ENCODE measurements around the gene ZBTB20.

ZBTB20 gene

DNA sequence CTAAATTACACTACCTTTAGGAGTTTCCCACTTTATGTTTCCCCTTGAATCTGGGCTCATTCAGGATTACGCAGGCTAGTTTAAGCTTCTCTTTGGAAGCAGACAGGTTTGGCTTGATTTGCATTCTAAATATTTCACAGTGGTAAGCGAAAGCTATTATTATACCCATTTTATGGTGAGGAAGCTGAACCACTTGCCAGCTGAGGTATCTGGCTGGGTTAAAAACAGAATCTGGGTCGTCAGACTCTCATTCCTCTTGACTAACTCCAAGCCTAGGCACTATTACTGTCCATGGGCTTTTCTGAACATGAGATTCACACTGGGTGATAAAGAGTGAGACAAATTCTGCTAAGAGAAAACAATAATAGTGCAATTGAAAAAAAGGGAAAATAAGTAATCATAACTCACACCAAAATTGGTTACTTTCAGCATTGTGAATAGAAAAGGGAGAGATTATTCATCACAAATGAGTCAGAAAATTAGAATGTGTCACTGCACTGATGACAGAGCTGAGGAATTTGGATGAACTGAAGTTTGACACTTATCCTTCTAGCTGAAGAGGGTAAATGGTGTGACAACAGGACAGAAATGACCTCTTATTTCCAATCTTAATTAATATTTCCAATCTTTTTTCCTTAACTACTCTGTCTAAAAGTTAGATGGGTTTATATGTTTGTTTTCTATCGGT lies 642.0 kb downstream of the ZBTB20 start:
- DNase-seq, result no peak

DNA sequence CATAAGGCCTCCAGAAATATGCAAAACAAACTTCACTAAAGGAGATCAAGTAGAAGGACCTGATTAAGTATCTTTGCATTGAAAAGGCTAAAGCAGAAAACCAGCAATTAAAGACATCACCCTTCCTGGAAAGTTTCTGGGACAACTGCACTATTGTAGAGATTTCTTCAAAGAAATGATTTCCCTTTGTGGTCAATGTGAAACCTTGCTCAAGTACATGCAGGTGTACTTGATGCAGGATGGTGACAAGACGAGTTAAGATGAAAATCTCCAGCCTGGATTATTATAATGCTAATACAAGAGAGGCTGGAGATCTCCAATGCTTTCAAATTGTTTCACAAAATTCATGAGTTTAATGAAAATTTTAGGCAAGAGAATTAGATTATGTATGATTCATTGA lies 644.9 kb downstream of the ZBTB20 start:
- DNase-seq, result no peak

DNA sequence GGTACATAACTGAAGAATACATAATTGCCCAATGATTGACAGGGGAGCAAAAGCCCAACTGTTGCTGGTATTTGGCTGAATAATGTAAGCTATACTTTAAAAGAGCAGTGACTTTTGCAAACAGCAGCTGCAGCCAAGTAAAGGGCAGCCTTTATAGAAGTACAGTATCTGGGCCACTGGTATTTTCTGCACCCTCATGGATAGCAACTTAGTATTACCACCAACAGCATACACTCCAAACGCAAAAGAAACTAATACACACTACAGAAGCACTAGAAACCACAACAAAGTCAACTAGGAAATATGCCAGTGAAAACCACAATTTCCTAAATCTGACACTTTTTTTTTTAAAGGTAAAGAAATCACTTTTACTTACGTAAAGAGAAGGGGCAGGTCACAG lies 647.1 kb downstream of the ZBTB20 start:
- DNase-seq, result no peak

DNA sequence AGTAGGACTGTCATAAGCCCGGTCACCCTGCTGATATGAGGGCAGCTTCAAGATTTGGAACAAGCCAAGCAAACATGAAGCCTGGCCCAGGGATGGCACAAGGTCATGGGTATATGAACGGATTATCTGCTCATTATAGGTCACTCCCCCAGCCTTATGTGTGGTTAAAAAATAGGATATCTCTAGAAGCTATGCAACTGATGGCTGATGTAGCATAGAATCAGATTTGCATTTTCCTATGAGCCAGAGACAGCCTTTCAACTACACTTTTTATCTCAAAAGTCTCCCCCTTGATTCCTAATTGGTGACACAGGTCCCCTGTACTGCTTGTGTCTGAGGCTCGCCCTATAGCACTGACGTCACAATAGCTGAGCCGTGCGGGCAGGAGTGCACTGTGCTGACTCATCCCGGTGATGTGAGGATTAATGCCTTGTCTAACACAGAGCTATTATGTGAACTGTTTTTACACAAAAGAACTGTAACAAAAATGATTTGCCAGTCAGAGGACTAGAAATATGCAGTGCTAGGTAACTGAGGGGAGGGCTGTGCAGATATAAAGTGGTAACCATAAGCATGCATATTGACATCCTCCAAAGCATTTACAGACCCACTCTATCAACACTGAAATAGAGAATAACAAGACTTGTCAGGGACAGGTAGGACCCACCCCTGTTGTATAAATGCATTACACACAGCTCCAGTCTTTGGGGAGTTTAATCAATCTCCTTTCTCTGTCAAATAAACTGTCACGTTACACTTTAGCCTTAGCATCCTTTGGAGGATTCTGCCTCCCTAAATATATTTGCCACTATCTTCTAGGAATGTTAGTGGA lies 648.3 kb downstream of the ZBTB20 start:
- no peak for DNase-seq

DNA sequence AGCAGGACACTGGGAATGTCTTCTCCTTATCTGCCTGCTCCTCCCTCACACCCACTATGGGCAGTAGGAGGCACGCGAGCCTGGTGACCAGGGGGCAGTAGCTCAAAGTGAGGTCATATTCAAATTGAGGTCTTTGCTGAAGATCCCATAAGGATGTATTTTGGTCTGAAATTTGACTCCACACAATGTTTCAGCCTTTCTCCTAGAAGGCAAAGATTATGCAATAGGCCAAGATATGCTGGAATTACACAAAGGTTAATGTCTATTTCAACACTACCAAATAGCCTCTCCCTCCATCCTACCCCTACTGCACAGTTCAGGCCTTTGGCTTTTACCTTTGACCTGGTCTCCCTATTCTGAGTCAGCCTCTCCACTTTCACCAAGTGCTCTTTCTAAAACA lies 650.2 kb downstream of the ZBTB20 start:
- DNase-seq, result no peak

DNA sequence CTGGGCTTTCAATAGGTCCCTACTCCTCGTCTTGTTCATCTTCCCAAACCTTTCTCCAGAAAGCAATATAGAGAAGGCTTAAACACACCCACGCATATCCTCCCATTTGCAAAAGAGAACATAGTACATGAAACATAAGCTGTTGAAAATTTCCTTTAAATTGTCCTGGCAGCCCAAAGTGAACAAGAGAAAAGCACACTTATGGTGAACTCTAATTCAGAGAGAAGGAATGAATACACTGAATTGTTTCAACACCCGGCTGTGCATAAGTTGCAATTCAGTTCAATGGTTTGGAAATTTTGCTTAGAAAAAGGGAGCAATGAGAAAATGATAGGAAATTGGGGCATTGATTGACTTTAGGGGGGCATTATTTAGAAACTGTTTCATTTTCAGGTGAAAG lies 650.6 kb downstream of the ZBTB20 start:
- no peak for DNase-seq

DNA sequence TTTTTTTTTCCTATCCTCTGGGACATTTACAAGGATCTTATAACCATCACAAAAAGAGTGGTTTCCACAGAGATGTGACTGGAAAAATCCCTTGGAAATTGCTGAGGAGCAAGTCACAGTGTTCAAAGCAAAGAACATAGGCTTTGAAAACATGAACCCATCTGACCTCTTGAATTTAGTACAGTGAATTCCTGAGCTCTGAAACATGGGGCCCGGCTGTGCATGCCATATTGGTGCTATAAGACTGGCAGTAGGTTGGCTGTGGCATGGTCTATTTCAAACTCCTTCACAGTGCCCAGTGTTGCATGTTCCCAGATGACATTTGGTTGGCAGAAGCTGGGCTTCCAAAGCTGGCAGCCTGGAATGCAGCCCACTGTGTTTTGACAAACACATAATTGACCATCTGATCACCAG lies 651.1 kb downstream of the ZBTB20 start:
- DNase-seq, result no peak

DNA sequence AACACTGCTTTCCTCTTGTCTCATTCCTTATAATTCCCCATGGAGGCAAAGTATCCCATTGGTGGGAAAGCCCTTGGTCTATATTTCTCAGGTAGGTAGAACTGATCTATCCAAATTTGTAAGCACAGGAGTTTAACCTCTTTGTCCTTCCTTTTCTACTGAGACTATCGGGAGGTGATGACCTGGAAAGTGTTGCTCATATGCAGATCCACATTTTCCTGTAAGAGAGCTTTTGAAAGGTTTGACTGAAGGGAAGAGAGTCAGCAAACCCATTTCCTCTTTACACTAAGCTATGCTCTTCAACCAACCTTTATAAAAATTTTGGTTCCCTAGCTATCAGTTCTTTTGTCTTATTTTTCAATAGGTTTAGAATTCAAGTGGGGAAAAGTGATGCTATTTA lies 652.6 kb downstream of the ZBTB20 start:
- no peak for DNase-seq

DNA sequence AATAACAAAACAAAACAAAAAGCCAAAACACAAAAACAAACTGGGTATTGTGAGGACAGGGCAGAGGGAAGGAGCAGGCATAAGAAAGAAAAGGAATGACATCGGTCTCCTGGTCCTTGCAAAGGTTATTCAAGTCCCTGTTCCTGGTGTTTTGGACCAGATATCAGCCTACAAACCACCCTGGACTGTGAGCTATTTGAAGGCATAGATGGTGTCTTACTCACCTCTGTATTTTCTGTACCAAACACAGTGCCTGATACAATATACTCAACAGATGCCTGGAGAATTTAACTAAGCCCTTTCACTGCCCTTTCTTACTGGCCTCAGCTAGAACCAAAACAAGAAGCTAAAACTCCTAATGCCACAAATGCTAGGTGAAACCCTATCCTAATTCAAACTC lies 656.3 kb downstream of the ZBTB20 start:
- no peak for DNase-seq

DNA sequence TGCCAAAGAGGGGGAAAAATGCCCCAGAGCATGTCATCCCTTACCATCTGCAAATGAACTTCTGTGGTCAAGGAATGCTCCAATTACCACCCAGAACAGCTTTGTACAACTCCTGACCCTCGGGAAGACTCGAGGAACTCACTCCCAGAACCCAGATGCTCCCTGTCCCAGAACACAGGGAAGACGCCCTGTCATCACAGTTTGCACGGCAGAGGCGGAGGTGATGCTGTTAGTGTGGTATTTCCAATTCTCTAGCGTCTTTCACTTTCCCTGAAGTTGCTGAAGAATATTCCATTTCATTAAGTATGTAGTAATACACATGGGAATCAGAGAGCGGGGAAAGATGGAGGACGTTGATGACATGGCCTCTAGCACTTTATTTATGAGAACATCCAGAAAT lies 659.6 kb downstream of the ZBTB20 start:
- DNase-seq, result no peak

DNA sequence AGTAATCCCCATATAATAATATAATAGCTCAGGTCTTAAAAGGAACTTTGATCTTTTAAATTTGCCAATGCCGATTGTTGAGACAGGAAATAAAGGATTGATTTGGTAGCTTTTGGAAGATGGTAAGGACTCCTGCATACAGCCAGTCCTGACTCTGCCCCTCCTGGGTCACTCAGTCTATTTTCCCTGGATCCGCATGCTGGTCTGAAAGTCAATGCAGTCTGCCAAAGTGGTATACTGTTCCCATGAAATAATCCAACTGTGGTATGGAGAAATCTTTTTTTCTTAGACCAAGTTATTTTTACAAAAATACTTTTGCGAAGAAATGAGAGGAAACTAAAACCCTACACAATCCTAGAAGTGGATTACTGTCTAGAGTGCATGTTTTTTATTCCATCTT lies 662.2 kb downstream of the ZBTB20 start:
- DNase-seq, result no peak

DNA sequence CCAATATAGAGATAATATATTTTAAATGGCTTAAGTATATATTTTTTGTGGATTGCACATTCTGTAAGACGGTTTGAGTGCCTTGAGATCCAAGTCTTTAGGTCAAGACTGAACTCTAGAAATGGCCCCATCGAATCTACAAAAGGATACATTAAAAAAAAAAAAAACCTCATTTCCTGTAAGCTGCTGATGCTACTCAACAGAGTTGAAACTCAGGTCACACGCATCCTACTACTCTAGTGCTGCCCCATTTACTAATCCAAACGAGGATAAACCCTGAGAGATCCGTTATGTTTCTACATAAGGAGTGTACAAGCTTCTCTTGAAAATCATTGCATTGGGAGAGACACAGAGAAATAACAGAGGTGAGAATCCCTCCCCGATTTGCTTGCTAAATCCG lies 666.0 kb downstream of the ZBTB20 start:
- no peak for DNase-seq

DNA sequence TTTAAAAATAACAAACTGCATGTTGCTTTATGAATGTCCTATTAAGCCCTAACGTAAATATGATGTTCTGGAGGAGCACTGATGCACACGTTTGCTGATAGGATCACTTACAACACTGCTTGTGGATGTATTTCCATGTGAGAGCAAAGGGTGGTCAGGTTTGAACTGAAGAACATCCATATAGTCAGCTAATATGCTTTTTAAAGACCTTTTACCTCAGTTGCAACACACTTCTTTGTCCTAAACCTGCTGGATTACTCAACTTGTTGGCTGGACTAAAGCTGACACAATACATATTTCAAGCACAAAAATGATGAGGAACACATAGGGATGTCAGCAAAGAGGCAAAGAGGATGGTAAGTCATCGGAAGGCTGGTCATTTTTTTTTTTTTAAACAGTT lies 666.6 kb downstream of the ZBTB20 start:
- DNase-seq, result no peak

DNA sequence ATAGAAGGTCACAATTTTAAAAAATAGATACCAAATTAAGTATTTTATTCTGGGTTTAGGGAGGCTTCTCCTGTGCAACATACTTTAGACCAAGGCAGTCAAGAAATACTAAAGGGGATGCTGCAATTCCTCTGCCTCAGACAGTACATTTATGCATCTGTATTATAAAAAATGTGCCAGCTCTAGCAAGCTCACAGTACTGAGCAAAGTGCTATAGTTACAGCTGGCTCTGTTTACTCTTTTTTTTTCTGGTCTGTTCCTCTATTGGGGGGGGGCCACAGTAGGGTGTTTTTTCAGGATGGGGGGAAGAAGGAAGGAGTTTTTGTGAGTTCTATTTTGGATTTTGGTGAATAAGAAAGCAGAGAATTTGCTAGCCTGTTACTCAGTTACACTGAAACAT lies 668.3 kb downstream of the ZBTB20 start:
- DNase-seq, result no peak

DNA sequence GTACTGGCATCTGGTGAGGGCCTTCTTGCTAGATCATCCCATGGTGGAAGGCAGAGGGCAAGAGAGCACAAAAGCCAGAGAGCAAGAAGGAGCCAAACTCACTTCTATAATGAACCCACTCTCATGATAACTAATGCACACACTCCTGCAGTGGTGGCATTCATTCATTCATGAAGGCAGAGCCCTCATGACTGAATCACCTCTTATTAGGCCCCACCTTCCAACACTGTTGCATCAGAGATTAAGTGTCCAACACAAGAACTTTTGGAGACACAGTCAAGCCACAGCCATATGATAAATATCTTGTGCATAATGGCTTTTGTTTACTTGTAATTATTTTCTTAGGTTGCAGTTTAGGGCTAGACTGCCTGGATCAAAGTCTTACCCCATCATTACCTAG lies 670.6 kb downstream of the ZBTB20 start:
- no peak for DNase-seq

DNA sequence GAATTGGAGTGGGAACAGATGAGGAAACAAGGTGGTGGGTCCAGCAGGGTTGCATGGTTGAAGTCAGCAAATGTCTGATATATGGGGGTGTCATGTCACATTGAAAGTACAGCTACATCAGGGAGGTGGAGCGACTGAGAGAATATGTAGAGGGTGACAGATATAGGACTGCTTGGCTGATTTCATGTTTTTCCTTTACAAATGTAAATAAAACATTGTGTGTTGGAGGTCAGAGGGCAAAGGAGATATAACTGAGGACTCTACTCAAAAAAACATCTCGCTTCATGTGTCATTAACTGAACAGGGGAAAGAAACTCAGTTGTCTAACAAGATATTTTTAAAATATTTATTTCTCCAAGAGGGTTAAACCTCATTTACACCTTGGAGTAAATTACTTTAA lies 675.6 kb downstream of the ZBTB20 start:
- no peak for DNase-seq

DNA sequence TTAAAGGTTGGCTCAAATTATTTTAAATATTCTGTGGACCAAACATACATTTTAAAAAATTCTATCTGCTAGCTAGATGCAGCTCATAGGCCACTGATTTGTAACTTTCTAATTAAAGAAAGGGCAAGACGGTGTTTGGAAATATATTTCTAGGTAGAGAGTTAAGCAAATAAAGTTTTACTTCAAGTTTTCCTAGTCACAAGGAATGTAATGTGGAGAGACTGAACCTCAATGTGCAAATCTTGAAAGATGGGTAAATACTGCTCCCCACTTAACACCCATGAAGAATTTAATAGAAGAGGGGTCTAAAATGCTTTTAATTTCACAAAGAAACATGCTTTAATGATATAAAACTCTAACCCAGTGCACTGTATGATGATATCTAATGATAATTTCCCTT lies 678.0 kb downstream of the ZBTB20 start:
- no peak for DNase-seq

DNA sequence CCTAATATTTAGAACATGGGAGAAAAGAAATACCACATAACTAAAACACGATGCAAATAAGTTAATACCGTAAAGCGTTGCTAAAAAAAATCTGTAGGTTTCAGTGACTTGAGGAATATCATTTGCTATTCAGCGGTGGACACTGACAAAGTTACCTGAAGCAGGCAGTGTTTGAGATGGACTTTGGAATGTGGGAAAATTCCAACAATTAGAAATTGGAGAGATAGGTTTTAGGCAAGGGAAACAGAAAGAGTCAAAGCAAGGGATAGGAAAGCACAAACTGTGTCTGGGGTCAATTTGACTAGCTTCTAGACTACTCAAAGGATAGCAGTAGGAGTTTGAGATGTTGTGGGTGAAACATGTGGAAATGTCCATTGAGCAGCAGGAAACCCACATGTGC lies 680.3 kb downstream of the ZBTB20 start:
- no peak for DNase-seq

DNA sequence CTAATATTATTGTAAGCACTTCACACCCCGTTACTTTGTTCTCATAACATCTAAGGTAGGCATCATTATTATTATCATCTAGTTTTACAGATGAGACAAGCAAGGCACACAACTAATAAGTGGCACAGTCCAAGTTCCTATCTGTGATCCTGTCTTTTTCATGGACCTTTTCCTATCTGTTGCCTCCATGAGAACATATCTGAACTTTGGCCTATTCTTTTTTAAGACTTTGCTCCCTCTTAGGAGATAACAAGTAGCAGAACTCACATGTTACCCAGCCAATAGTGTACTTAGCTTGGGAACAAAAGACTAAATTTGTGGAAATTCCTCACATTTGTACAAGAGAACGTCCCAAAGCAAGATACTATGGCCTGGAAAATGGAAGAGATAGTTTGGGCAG lies 680.8 kb downstream of the ZBTB20 start:
- DNase-seq, result no peak

DNA sequence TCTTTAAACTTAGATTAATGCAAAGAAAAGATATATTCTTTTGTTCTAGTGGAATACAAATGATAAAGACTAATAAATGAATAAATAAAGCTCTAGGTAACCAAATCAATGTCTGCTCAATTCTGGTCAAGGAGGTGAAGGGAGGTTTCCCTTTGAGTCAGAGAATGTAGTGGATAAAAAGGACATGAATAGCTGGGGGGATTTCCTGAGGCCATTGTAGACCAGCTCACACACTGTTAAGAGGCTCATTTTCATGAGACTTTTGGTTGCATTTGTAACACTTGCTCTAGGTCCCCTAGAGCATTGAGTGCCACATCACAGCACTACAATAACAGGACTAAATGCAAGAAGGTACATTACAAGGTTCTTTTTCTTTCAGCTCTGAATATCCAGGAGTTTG lies 682.5 kb downstream of the ZBTB20 start:
- DNase-seq, result no peak

DNA sequence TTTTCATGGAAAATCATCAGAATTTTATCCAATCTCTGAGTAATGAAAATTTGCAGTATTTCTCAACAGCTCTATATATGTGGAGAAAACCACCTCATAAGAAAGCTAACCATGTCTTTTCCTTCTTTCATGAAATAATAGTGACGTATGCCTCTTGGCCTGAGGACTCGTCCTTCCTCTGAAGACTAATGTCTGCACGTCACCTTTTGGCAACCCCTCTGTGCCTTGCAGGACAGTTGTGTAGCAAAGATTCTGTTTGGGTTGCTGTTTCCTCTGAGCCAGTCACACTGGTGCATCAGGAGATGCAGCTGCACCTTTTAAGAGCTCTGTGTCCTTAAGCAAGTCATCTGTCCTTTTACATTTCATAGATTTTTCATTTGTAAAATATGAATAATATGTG lies 684.3 kb downstream of the ZBTB20 start:
- no peak for DNase-seq

DNA sequence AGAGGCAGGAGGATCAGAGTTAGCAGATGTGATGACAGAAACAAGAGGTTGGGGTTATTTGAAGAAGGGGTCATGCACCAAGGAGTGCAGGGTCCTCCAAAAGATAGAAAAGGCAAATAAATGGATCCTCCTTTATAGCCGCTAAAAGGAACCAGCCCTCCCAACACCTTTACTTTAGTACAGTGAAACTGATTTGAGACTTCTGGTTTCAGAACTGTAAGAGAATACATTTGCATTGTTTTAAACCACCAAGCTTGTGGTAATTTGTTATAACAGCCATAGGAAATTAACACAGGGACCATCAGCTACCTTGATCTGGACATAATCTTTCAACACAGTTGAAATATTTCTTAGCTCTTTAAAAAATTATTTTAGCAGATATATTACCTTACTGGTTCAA lies 686.6 kb downstream of the ZBTB20 start:
- no peak for DNase-seq

DNA sequence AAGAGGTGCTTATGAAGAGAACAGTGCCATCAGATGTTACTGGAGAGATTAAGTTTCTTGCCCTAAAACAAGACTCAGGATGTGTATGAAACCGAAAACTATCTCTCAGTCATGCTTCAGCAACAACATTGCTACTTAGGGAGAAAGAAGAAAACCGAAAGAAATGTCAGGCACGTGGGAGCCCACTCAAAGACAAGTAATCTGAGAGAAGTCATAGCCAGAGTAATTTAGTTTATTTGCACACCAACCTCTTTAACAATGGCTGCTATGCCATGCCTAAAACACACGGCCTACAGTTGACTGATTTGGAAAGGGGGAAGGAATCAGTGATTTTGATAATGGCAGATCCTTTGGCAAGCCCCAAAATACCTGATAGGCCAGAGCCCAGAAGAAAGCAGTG lies 690.3 kb downstream of the ZBTB20 start:
- DNase-seq, result no peak

DNA sequence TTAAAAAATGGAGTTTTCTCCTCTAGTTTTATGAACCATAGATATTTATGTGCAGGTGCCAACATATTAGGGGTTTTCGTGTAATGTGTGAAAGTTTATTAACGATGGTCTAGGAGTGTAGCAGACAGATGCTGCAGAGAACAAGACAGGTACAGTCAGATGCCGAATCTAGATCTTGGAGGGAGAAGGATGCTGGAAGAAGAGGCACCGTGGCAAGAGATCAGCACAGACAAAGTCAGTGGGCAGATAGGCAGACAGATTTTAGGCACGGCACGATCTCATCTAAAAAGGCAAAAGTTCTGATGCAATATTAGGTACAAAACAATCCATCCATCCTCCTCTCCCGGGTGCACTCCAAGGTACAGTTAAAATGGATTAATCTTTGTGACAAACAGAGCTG lies 691.7 kb downstream of the ZBTB20 start:
- DNase-seq, result no peak

All from hematopoietic multipotent progenitor cell treated with erythropoietin and hydrocortisone succinate and interleukin-3 and kit ligand, for 8 days (in vitro differentiated cells).